DLD1 (cell line): ENCODE results near the gene HMOX2.

Source experiments
- in situ Hi-C: cut with HindIII; loops from 2 replicates; pipeline ENCODE4 v1.10.0; 2017; ENCODE audit warnings: low sequenced_read_pairs

HMOX2 gene

DNA sequence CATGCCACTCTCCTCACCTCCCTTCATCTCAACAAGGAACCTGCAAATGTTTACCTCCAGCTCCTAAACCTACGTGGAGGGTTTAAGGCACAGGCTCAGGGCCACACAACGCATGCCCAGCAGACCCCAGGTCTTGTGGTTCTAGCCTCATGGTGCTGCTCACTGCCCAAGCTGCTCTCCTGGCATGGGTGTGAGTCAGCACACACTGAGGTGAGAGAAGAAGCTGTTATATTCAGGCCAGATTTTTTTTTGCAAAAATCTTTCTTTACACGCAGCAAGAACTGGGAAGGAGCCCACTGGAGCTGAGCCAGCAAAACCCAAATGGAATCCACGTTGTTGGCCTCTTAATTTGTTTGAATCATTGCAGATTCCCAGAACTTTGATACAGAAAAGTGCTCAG, 74.4 kb downstream of the HMOX2 start:
- in situ Hi-C loops: no loop called here

GRCh38 chr16:4552541-4552940, 76.3 kb downstream of the HMOX2 start:
- in situ Hi-C loops: no loop called here

- in situ Hi-C loops: no loop called here
Observed at GRCh38 chr16:4556112-4556511, 79.9 kb downstream of the HMOX2 start, which contains the start of gene C16orf96. TSS of gene C16orf96 (plus strand) at chr16:4556340. CDS start at chr16:4556490, 150 bp downstream.

DNA sequence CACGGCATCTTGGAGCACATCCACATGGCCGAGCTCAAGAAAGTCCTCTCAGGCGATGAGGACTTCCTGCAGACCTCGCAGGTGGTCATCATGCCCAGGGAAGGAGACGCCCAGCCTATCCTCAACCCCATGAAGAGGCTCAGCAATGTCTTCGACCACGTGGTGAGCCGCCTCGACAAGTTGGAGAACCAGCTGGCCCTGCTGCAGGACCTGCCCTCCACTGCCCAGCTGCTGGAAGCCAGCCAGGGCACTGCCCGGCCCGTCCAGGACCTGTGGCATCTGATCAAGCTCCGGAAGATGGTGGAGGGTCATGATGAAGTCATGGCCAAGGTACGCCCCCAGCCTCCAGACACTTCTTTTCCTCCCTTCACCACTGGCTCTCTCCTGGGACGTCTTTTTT, 80.4 kb downstream of the HMOX2 start:
- in situ Hi-C loops: no loop called here

- in situ Hi-C loops: no loop called here
Observed at GRCh38 chr16:4557973-4558372, 81.8 kb downstream of the HMOX2 start.
